HG02852 (cell line): ENCODE measurements around the gene LRRC49.

Source experiments
- ATAC-seq: cut with Tn5 transposase; IDR thresholded peaks from one replicate; pipeline ENCODE4 v1.9.1; 2021; ENCODE audit warnings: mild to moderate bottlenecking, moderate library complexity; ENCODE audit not compliant: unreplicated experiment

Gene LRRC49

DNA sequence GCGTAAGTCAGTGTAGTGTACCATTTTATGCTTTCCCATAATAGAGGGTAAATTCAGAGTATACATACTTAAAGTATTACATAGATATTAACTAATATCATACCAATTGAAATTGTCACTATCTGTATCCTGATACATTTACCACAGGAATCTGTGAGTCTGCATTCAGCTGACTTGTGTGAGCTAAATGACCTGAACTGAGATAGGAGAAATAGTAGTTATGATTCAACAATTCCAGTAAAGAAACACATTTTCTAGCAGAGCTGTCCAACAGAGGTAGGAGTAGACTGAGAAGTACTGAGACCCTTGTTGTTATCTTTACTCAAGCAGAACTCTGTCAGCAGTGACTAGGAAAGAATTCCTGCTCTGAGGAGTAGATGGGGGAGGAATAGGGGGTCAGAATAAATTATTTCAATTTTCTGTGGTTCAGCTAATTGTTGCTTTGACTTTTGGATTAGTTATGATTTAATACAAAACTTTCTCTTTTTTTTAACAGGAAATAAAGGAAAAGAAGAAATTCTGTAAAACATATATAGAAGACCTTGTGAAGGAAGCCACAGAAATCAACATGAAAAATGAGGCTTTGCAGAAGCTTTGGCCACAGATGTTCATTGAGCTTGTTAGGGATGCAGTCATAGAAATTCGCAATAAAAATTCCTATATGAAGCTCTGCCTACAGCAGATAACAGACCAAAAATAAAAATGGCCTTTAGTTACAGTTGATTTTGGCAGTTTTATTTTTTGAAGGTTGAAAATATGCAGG is 156.5 kb downstream of the LRRC49 start:
- no peak for ATAC-seq

DNA sequence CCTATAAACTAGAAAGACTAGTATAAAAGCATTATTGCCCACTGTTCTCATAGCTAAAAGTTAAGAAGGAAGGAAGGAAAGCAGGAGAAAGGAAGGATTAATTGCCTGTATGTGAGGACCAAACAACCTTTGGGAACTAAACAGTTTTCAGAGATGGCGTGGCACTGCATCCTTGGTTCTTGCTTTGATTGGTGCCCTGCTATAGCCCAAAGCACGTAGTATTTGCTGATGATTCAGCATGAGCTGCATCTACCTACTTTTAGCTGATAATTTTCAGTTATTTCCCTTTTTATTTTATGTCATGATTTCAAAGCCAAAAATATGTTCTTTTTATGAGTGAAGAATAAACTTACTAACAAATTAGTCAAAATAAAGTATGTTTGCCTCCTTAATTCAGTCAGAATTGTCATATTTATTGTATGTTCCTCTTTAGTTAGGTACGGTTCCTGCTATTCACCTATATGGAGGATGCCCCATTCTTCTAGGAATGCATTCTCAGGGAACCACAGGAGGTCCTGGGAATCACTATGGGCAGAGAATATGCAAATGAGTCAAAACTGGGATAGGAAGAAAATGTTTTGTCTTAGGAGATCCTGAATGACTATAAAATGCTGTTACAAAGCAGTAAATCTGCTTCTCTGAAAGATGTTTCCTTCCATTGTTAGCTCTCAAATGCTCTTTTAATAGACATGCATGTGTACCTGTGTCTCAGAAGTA is 157.2 kb downstream of the LRRC49 start:
- no peak for ATAC-seq

DNA sequence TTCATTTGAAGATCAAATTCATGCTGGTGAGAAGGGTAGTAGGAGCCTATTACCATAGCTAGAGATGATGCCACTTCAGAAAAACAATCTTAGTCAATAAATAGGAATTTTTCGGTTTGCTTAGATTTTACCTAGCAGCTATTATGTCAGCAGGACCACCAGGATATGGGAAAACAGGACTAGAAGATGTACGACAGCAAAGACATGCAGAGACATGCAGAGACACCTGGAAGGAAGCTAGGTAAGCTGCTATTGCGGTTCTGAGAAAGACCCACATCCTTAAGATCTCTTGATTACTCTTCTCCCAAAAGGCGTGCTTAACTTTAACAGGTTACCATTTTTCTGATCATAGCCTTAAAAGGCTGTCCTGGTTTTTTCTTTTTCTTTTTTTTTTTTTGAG is 157.8 kb downstream of the LRRC49 start:
- no peak for ATAC-seq

DNA sequence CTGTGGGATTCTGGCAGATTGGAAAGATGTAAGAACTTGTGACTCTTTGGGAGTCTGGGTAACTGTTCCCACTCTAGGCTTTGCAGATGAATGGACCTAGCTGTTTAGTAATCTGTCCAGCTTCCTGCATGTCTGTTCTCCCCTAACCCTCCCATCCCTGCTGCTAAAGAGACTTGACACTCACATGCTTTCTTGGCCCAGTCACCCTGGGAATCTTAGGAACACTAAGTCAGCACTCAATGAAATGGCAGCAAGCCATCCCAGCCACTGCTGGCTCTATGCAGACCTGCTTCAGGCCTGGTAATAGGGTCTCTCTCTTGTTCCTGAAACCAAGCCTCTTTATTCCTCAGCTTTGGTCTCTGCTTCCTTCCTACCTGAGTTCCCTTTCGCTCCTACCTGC is 158.9 kb downstream of the LRRC49 start:
- ATAC-seq = no peak

DNA sequence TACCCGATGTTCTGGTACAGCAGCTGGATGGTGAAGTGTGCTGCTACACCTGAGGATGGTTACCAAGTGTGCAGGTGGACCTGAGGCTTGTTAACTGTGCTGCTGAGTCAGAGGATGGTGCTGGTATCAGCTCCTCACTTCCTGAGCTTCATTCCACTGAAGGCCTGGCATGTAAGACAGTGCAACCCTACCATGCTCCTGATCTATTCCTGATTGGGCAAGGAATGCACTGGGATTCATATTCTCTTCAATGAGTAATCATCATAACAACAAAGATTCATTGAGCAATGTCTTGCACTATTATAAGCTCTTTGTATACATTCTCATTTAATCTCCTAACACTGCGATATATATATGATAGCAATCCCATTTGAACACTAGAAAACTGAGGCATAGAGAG is 159.7 kb downstream of the LRRC49 start:
- no peak for ATAC-seq

DNA sequence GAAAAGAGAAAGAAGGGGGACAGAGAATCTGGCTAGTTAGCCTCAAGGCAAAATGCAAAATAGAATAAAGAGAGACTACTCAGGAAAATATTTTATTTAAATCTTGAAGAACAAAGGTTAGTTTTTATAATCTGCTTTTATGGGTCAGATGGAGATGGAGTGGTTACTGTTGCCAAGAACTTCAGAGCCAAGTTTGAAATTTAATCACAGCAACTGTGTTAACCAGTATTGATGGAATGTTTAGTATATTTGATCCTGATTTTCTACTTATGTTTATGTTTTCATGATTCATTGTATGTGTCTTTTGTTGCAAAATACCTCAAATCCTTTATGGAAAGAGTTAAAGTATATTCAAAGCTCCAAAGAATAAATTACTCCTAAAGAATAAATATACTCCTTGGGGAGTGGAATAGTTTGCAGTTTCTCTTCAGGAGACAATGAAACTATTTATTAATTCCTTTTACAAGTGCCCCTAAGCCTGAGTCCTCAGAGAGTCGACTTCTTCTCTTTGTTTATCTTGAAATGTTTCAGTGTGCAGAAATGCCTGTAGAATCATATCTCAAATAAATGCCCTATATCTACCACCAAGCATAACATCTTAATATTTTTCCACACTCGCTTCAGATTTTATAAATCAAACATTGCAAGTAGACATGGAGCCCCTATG is 161.8 kb downstream of the LRRC49 start:
- no peak for ATAC-seq

DNA sequence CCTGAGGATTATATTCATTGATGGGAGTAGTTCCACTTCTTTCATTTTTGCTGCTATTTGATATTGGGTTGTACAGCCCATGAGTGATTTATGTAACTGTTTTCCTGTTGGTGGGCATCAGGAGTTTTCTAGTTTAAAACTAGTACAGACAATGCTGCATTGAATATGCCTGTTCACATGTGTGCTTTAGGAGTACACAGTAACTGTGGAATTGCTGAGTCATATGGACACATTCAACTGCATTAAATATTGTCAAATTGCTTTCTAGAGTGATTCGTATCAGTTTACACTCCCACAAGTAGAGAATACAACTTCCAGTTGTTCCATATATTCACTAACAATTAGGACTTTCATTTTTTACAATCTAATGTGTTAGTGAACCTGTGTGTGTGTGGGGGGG is 162.8 kb downstream of the LRRC49 start:
- no peak for ATAC-seq

DNA sequence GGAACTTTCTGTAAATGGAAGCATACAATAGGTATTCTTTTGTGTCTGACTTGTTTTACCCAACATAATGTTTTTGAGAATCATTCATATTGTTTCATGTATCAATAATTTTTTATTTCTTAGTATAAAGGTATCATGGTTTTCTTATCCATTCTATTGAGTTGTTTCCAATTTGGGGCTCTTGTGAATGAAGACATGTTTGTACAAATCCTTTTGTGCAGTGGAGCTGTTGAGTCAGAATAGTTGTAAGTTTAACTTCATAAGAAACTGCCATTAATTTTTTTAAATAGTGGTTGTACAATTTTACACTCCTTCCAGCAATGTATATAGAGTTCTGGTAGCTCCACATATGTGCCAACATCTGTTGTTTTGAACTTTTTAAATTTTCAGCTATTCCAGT is 163.5 kb downstream of the LRRC49 start:
- no peak for ATAC-seq

DNA sequence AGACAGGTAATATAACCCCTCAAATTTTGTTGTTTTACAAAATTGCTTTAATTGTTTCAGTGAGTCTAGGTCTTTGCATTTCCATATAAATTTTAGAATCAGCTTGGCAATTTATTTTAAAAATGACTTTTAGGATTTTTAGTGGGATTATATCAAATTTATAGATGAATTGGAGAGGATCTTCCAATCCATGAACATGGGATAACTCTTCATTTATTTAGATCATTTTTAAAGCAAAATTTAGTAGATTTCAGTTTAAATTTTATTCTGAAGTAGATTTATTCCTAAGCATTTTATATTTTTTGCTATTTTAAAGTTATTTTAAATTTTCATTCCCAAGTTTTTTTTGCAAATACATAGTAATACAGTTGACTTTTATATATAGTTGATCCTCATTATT is 164.5 kb downstream of the LRRC49 start:
- no peak for ATAC-seq

DNA sequence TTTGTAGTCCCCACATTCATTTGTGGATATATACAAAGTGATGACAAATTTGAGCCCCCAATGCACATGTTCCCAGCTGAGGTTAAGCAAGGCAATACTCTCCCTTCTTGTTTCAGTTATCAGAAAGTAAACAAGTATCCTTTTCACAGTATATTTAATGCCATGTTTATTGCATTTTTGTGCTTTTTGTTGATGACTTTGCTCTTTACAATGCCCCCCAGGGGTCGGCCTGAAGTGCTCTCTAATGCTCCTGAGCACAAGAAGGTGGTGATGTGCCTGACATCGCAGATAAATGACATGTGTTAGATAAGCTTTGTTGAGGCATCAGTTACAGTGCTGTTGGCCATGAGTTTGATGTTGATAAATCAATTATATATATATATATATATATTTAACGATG is 165.0 kb downstream of the LRRC49 start:
- no peak for ATAC-seq

DNA sequence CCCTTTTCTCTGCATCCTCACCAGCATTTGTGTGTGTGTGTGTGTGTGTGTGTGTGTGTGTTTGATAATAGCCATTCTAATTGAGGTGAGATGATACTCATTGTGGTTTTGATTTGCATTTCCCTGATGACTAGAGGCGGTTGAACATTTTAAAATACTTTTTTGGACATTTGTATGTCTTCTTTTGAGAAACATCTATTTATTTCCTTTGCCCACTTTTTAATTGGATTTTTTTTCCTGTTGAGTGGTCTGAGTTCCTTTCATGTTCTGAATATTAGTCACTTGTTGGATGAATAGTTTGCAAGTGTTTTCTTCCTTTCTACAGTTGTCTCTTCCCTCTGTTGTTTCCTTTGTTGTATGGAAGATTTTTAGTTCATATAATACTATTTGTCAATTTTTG is 168.4 kb downstream of the LRRC49 start:
- no peak for ATAC-seq

DNA sequence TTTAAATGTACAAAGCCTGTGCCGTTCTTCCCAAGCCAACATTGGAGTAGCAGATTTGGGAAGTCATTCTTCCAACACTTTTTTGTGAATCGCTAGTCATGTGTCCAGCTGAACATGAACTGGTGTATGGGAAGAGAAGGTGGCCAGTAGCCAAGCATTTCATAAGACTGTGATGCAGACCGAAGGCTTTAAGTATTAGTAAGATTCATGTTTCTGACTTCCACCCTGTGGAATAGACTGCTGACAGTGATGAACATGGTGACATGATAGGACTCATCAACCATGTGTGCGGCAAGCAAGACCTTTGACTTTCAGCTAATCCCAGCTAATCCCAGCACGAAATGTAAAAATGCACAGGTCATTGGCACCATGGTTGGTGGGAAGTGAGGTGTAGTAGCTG is 174.4 kb downstream of the LRRC49 start:
- no peak for ATAC-seq

DNA sequence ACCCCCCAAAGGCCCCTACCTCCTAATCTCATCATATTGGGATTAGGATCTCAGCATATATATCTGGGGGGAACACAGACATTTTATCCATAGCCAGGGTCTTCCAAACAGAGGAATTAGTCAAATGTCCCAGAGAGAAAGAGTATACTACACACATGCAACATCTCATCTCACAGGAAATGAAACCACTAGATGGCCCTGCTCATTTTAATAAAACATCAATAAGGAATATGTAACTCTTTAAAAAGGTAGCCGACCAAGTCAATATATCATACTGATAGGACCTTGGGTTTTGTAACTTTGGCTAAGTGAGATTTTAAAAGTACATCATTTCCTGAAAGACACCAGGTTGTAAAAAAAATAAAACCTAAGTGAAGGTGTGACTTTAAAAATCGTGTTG is 177.1 kb downstream of the LRRC49 start:
- ATAC-seq = no peak

DNA sequence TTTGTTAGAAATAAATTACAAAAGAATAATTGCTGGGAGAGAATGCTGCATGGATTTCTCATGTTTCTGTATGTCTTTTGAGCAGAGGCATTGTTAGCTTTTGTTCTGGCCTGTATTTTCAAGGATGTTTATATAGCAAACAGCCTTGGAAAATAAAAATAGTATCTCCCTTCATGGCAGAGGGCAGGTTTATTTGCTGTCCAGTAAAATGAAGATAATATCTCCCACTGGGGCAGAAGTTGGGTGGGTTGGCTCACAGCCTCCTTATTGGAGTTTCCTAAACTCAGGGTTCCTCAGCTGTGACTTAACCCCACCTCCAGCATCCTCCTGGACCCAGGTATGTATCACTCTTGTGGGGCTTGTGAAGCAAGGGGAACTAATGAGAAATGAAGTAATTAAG is 178.9 kb downstream of the LRRC49 start:
- ATAC-seq = no peak

DNA sequence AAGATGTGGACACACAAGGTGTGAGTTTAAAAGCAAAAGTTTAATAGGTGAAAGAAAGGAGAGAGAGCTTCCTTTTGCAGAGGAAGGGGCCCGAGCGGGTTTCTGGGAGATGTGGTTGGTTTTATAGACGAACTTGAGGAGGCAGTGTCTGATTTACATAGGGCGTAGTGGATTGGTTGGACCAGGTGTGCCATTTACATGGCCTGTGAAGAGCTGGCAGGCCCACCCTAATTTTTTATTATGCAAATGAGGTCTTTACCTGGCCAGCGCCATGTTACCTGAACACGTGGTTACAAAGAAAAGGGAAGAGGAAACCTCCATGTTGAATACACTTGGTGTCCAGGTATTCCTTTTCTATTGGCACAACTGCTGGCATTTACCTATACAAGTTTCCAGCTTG is 179.8 kb downstream of the LRRC49 start:
- ATAC-seq = no peak

DNA sequence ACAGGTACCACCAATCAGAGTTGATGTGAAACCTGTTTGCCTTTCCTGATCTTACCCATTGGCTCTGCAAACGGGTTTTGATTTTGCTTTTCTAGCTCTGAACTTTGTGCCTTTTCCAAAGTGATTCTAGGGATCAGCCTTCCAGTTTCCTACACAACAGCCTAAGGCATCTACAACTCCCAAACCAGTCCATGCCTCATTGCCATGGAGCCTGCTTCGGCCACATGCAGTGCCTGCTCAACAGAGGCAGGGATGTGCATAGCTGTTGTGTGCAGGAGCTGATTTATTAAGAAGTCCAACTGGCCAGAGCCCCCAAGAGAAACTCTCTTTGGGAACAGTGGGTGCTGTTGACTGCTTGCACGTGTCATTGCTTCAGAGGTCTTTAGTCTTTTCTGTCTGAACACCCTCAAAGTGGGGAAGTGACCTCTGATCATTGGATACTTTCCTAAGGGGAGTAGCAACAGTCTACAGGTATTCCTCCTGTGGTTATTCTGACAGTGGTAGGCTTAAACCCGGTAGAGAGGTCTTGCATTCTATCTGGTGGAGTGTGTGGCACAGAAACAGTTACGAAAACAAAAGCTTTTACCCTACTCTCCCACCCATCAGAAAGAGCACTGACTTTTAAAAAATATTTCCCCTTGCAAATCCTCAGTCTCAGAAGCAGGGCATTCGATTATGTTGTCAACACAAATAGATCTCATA is 186.0 kb downstream of the LRRC49 start:
- no peak for ATAC-seq

DNA sequence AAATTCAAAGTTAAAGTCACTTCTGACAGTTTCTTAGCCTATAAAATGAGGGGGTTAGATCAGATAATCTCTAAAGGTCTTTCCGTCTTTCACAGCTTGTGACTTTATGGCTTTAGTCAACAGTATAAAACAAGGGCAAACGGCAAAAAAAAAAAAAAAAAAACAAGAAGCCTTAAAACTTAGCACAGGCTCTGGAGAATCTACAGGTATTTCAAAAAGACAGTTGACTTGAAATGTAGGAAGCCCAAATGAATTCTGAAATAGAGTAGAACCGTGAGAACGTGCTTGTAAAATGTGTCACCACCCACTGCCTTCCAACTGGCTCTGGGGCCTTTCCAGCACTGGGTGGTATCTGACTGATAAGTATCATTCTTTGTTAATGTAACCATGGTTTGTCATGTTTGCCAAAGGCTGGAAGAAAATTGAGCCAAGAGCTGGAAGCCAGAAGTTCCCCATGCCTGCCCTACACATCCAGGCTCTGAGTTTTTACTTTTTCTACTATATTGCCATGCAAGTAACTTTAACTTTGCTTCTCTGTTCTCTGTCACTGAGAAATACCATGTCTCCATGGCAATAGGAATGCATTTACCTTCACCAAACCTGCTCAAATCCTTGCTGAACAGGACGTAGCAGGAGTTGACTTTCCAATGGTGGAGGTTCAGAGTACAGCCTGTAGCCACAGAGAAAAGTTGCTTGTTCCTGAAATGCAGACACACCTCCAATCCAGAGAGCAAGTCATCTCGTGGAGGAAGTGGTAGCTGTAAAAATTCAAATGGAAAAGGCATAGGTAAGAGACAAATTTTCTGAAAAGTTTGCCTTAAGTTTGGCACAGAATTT is 186.8 kb downstream of the LRRC49 start:
- ATAC-seq = no peak

DNA sequence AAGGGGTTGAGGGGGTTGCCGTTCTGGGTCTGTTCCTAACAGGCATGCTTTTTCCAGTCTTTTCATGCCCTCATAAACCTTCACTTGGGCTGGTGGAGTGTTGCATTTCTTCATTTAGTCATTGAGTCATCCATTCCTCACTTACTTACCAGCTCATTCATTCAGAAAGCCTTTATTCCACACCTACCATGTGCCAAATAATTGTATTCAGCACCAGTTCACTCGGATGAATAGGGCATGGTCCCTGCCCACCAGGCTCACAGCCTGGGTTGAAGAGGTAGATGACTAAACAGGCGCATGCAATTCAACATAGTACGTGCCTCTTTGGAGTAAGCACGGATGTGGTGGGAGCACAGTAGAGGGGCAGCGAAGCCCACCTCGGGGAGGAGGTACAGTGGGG is 187.5 kb downstream of the LRRC49 start:
- ATAC-seq = no peak

DNA sequence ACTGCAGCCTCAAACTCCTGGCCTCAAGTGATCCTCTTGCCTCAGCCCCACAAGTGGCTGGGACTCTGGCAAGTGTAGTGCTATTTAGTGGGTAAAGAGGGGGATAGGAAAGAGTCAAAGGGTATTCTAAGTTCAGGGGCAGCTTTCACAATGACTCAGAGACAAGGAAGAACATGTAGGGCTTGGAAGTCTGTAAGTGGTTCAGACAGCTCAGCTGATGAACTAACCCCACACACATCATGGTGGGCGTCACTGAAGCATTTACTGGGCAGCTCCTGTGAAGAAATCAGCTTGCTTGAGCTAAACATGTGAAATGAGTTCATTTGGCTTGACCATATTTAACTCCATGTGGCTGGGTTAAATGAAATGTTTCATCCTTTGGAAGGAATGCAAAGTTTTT is 188.1 kb downstream of the LRRC49 start:
- ATAC-seq = no peak

DNA sequence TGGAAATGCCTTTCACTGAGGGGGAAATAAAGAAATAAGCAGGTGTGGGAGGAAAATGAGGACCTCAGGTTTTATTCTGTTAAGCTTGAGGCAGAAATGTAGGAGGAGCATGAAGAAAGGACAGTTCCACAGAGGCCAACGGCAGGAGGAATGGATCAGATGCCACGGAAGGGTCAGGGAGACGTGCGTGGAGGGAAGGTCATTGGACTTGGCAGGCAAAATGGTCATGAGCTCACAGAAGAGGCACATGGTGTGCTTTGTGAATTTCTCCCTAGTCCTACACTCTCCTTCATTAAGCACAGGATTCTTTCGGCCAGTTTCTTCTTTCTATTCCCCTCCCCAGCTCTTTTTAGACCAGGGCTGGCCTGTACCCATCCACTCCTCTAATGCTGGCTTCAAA is 190.2 kb downstream of the LRRC49 start:
- ATAC-seq = no peak

DNA sequence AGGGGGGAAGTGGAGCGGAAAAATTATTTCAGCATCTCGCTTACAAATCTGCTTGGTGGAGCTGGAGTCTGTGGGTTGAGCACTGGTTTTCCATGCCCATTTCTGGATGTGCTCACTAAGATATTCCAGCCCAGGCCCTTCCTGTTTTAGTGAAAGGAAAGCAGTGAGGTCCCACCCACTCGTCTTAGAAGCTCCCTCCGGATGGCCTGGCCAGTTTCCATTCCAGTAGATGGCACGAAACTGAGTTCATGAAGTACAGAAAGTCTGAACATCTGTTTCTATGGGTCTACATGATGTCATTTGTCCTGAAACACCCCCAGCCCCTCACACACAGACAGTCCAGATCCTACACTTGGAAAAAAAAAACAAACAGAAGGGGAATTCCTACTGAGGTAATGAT is 190.7 kb downstream of the LRRC49 start:
- ATAC-seq = no peak
